GM23338 (cell line): ENCODE results near the gene ODF4. TPM values are rescaled to one million over a fixed set of nuclear protein-coding genes. Genes with fewer than 3 reads are reported as not detected.

Source experiments
- ATAC-seq: fragments of 200-7000 bp; cut with Tn5 transposase; 3 replicates; pipeline ENCODE4 v1.9.1; 2020
- DNase-seq: peaks from one replicate; pipeline ENCODE4 v3.0.0-alpha.2; 2015; ENCODE audit warnings: low spot score
- H2AFZ ChIP-seq: fragments of 200-600 bp; sonication (generic); 2 replicates; pipeline ENCODE4 v1.8.0; 2016; ENCODE audit warnings: antibody characterized with exemption, mild to moderate bottlenecking, moderate library complexity
- H3F3A ChIP-seq: fragments of 200-600 bp; sonication (generic); replicated peaks from 2 replicates; pipeline ENCODE4 v1.8.0; 2017; ENCODE audit warnings: antibody characterized with exemption, mixed run types, low read depth
- H3K27ac ChIP-seq: fragments of 200-600 bp; sonication (generic); 2 replicates; pipeline ENCODE4 v1.6.1; 2016; ENCODE audit warnings: low read depth
- H3K27me3 ChIP-seq: fragments of 200-600 bp; sonication (generic); 2 replicates; pipeline ENCODE4 v1.8.0; 2016; ENCODE audit warnings: mild to moderate bottlenecking, mixed run types, moderate library complexity; ENCODE audit not compliant: insufficient read depth
- H3K36me3 ChIP-seq: fragments of 200-600 bp; sonication (generic); 2 replicates; pipeline ENCODE4 v1.8.0; 2016; ENCODE audit warnings: mild to moderate bottlenecking; ENCODE audit not compliant: insufficient read depth
- H3K4me1 ChIP-seq: fragments of 200-600 bp; sonication (generic); 2 replicates; pipeline ENCODE4 v1.8.0; 2016; ENCODE audit warnings: mild to moderate bottlenecking, moderate library complexity; ENCODE audit not compliant: insufficient read depth
- H3K4me2 ChIP-seq: fragments of 200-600 bp; sonication (generic); 2 replicates; pipeline ENCODE4 v1.7.1; 2017; ENCODE audit warnings: mixed run types
- H3K4me3 ChIP-seq: fragments of 200-600 bp; sonication (generic); 2 replicates; pipeline ENCODE4 v1.6.1; 2016; ENCODE audit warnings: mixed run types
- H3K79me2 ChIP-seq: fragments of 200-600 bp; sonication (generic); replicated peaks from 2 replicates; pipeline ENCODE4 v1.8.0; 2017; ENCODE audit warnings: mild to moderate bottlenecking; ENCODE audit not compliant: insufficient read depth
- H3K9me2 ChIP-seq: fragments of 200-600 bp; sonication (generic); 2 replicates; pipeline ENCODE4 v1.8.0; 2017; ENCODE audit not compliant: insufficient read depth
- H4K20me1 ChIP-seq: fragments of 200-600 bp; sonication (generic); replicated peaks from 2 replicates; pipeline ENCODE4 v1.8.0; 2017; ENCODE audit warnings: mild to moderate bottlenecking; ENCODE audit not compliant: insufficient read depth
- H3K27ac Mint-ChIP-seq: 2 replicates; pipeline ENCODE4 v1.8.0; 2020; ENCODE audit warnings: inconsistent platforms, mild to moderate bottlenecking, moderate library complexity, mixed read lengths
- H3K27me3 Mint-ChIP-seq: 3 replicates; pipeline ENCODE4 v1.8.0; 2022; ENCODE audit warnings: low read depth, mild to moderate bottlenecking, moderate library complexity, mixed read lengths, inconsistent platforms; ENCODE audit not compliant: insufficient read depth, poor library complexity
- H3K36me3 Mint-ChIP-seq: 3 replicates; pipeline ENCODE4 v1.8.0; 2021; ENCODE audit warnings: low read depth, mild to moderate bottlenecking, inconsistent platforms, moderate library complexity, mixed read lengths
- H3K4me1 Mint-ChIP-seq: 3 replicates; pipeline ENCODE4 v1.8.0; 2020; ENCODE audit warnings: mild to moderate bottlenecking, inconsistent platforms, mixed read lengths
- H3K4me3 Mint-ChIP-seq: 3 replicates; pipeline ENCODE4 v1.8.0; 2021; ENCODE audit warnings: moderate library complexity, mild to moderate bottlenecking, inconsistent platforms, mixed read lengths
- H3K9me3 Mint-ChIP-seq: 3 replicates; pipeline ENCODE4 v1.8.0; 2020; ENCODE audit warnings: moderate library complexity, mild to moderate bottlenecking, inconsistent platforms, mixed read lengths
- ETS1 ChIP-seq: IDR thresholded peaks from 2 replicates; pipeline ENCODE4 v1.6.1; 2016; ENCODE audit warnings: antibody characterized with exemption
- JUNB ChIP-seq: IDR thresholded peaks from one replicate; pipeline ENCODE4 v1.6.1; 2016; ENCODE audit warnings: antibody characterized with exemption; ENCODE audit not compliant: unreplicated experiment
- NANOG ChIP-seq: IDR thresholded peaks from 2 replicates; pipeline ENCODE4 v1.6.1; 2016; ENCODE audit warnings: antibody characterized with exemption, borderline replicate concordance
- POLR2AphosphoS5 ChIP-seq: IDR thresholded peaks from 2 replicates; pipeline ENCODE4 v1.6.1; 2016; ENCODE audit warnings: antibody characterized with exemption, low read depth
- ZNF114 ChIP-seq: fragments of 250-450 bp; sonication (Bioruptor Pico); IDR thresholded peaks from 2 replicates; pipeline ENCODE4 v1.5.0; 2020; ENCODE audit warnings: mild to moderate bottlenecking, moderate library complexity
- ZNF462 ChIP-seq: fragments of 250-450 bp; sonication (Bioruptor Pico); IDR thresholded peaks from 2 replicates; pipeline ENCODE4 v1.5.0; 2020; ENCODE audit warnings: mild to moderate bottlenecking, moderate library complexity
- polyA plus RNA-seq: library from polyadenylated mRNA; unstranded; fragments of >200 nt; fragmentation: Nextera tagmentation; extraction: Ambion mirVana; gene quantifications from 2 replicates; pipeline ENCODE4 v1.2.1, GENCODE V29; 2016
- total RNA-seq: library from RNA; depleted of rRNA; stranded (reverse); fragments of >200 nt; shearing (Covaris generic); gene quantifications from 2 replicates; pipeline ENCODE4 v1.2.3, GENCODE V29; 2014
- TF ChIP-seq, protein P1 (sequence below), 2 experiments: fragments of 200-600 bp in 1 of 2; sonication (generic) in 1 of 2; conservative IDR thresholded peaks; 2 replicates each; pipeline versions ENCODE4 v1.5.1 to v1.6.1; 2016 to 2017; ENCODE audit warnings: antibody characterized with exemption in 2 of 2, low read depth in 2 of 2, mild to moderate bottlenecking in 2 of 2, moderate library complexity in 1 of 2

The ODF4 gene
- total and polyA plus RNA-seq, 2 experiments from 2014 or later, result not detected

DNA sequence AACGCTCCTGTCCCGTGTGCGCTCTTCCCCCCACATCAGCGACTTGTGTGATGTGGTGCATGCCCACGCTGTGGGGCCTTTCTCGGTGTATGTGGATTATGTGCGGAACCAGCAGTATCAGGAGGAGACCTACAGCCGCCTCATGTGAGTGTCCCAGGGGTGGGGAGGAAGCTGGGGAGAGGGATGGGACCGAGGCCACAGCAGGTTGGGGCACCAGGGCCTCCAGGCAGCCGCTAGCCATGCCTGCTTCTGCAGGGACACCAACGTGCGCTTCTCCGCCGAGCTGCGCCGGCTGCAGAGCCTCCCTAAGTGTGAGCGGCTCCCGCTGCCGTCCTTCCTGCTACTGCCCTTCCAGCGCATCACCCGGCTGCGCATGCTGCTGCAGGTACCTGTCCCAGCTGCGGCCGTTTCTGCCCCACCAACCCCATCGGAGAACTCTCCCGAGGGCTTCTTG lies 23.8 kb upstream of the ODF4 start (continued):
- TF ChIP-seq ZNF462 (CRISPR knock-in tag), result no peak
- no peak for TF ChIP-seq ZNF114
- TF ChIP-seq NANOG, result no peak
- TF ChIP-seq, protein P1, sequence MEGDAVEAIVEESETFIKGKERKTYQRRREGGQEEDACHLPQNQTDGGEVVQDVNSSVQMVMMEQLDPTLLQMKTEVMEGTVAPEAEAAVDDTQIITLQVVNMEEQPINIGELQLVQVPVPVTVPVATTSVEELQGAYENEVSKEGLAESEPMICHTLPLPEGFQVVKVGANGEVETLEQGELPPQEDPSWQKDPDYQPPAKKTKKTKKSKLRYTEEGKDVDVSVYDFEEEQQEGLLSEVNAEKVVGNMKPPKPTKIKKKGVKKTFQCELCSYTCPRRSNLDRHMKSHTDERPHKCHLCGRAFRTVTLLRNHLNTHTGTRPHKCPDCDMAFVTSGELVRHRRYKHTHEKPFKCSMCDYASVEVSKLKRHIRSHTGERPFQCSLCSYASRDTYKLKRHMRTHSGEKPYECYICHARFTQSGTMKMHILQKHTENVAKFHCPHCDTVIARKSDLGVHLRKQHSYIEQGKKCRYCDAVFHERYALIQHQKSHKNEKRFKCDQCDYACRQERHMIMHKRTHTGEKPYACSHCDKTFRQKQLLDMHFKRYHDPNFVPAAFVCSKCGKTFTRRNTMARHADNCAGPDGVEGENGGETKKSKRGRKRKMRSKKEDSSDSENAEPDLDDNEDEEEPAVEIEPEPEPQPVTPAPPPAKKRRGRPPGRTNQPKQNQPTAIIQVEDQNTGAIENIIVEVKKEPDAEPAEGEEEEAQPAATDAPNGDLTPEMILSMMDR (conservative IDR thresholded peaks at IDR 0.05; ENCODE audit: low read depth in 2 of 2), result no peak
- no peak for TF ChIP-seq JUNB

DNA sequence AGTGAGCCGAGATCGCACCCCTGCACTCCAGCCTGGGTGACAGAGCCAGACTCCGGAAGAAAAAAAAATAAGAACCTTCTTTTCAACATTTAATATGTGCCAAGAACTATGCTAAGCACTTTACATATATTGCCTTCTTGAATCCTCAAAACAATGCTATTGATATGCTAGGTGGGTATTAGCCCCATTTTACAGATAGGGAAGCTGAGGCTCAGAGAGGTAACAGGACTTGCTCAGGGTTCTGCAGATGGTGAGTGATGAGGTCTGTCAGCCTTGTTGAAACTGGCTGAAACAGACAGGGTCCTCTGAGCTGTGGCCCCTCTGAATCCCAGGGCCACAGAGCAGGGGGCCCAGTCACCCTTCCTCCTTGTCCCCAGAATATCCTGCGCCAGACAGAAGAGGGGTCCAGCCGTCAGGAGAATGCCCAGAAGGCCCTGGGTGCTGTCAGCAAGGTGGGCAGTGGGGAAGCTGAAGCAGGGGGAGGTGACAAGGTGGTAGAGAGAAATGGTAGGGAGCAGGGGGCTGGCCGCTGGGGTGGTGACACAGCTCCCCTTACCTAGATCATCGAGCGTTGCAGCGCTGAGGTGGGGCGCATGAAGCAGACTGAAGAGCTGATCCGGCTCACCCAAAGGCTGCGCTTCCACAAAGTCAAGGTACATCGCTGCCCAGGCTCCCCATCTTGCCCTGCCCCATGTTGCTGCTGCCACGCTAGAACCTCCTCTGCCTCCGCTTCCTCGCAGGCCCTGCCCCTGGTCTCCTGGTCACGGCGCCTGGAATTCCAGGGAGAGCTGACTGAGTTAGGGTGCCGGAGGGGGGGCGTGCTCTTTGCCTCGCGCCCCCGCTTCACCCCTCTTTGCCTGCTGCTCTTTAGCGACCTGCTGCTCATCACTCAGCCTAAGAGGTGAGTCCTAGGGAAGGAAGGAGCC lies 21.4 kb upstream of the ODF4 start:
- peaks cover 48% of the 10 kb centered on the region for H3K27me3 ChIP-seq
- ATAC-seq, result no peak
- TF ChIP-seq ETS1 (no peak), POLR2AphosphoS5 (no peak)

More for the DNA sequence above, 21.4 kb upstream of the ODF4 start:
- no peak overlapping the region for H3K4me3 ChIP-seq
- H3K27me3 Mint-ChIP-seq, result peaks cover 29% of the 10 kb centered on the region
- H3K9me3 Mint-ChIP-seq, result no peaks in the 10 kb centered on the region; the same call in 2 of the 3 replicates
- no peaks in the 10 kb centered on the region for H3K79me2 ChIP-seq
- no peak overlapping the region for H2AFZ ChIP-seq
- H3K4me1 Mint-ChIP-seq, result peaks cover 13% of the 10 kb centered on the region
- no peak overlapping the region for H3K4me3 Mint-ChIP-seq
- peaks cover 7% of the 10 kb centered on the region; the same call in 1 of the 2 replicates for H3F3A ChIP-seq
- no peak overlapping the region for H3K27ac Mint-ChIP-seq
- H3K4me1 ChIP-seq, result peaks cover 14% of the 10 kb centered on the region
- no peak overlapping the region for H3K27ac ChIP-seq
- DNase-seq, result peak; percentile 43
- 0 out of 2 replicates have a peak overlapping the region, but pooled peaks have one; percentile 14 for H3K4me2 ChIP-seq
- H3K36me3 ChIP-seq, result no peaks in the 10 kb centered on the region
- no peaks in the 10 kb centered on the region for H4K20me1 ChIP-seq
- no peaks in the 10 kb centered on the region for H3K9me2 ChIP-seq
- peaks cover 4% of the 10 kb centered on the region; the same call in 1 of the 3 replicates for H3K36me3 Mint-ChIP-seq
